ENCODE data around the gene TEX36. TPM values are rescaled to one million over a fixed set of nuclear protein-coding genes. Genes with fewer than 3 reads are reported as not detected.

Gene TEX36
- total RNA-seq, 1 experiment from 2014 or later, result 0.25 TPM

GRCh38 chr10:125693524-125693847 lies 10.5 kb upstream of the TEX36 start:
- CTCF ChIA-PET, result no interaction called here
- H3K36me3 ChIP-seq (ENCODE audit: control insufficient read depth in 1 of 2, insufficient read depth in 2 of 2, low read length in 2 of 2), result no peaks in the 10 kb centered on the region
- no peaks in the 10 kb centered on the region for H3K9me2 ChIP-seq (ENCODE audit: insufficient read depth)
- no peaks in the 10 kb centered on the region for H3K79me2 ChIP-seq (ENCODE audit: insufficient read depth, low read length)
- DNase-seq (ENCODE audit: low read depth, low spot score) (no peak), ATAC-seq (no peak)
- no peaks in the 10 kb centered on the region for H4K20me1 ChIP-seq (ENCODE audit: insufficient read depth)
- POLR2A ChIA-PET, result no interaction called here
- H3K9me3 ChIP-seq (ENCODE audit: control insufficient read depth in 1 of 2, insufficient read depth in 1 of 2, low read depth in 1 of 2, low read length in 2 of 2), result no peaks in the 10 kb centered on the region
- no peak overlapping the region for H3K4me3 ChIP-seq (replicated peaks in 1 of 2; ENCODE audit: low read depth in 1 of 2, low read length in 2 of 2)
- BruUV-seq (replicated peaks), result no TSS peak
- H3K27ac ChIP-seq (ENCODE audit: low read depth, low read length), result no peak overlapping the region
- no peaks in the 10 kb centered on the region for H3K4me1 ChIP-seq (ENCODE audit: control insufficient read depth in 1 of 2, insufficient read depth in 2 of 2, low read length in 2 of 2)
- TF ChIP-seq EZH2phosphoT487 (IDR thresholded peaks at IDR 0.05; ENCODE audit: borderline replicate concordance) (no peak), SIN3A (IDR thresholded peaks at IDR 0.05; ENCODE audit: low read depth) (no peak), JUND (IDR thresholded peaks at IDR 0.05) (no peak), TCF7L2 (IDR thresholded peaks at IDR 0.05; ENCODE audit: borderline replicate concordance, extremely low read depth, insufficient read depth, insufficient read length) (no peak), MAX (IDR thresholded peaks at IDR 0.05) (no peak), ZFX (IDR thresholded peaks at IDR 0.05) (no peak), CEBPB (IDR thresholded peaks at IDR 0.05; ENCODE audit: low read depth) (no peak), RAD21 (IDR thresholded peaks at IDR 0.05; ENCODE audit: low read depth) (no peak)
- intact Hi-C loops (cut with micrococcal nuclease), result no loop called here
- H3K4me2 ChIP-seq (ENCODE audit: low read length), result no peak overlapping the region
- H2AFZ ChIP-seq (ENCODE audit: low read depth, low read length, poor library complexity, severe bottlenecking), result no peak overlapping the region
- RAD21 ChIA-PET (ENCODE audit: low non-redundant PET in 1 of 2, low total read pairs in 2 of 2, uncharacterized antibody in 2 of 2, unreplicated experiment in 2 of 2), result no interaction called here
- no peak overlapping the region for H3K9ac ChIP-seq (ENCODE audit: low read length)
- 0 out of 2 replicates have a peak, but pooled peaks cover 9% of the 10 kb centered on the region for H3K27me3 ChIP-seq (ENCODE audit: insufficient read depth, low read length)

- no peaks in the 10 kb centered on the region for H3K79me2 ChIP-seq (ENCODE audit: insufficient read depth, low read length)
- H2AFZ ChIP-seq (ENCODE audit: low read depth, low read length, poor library complexity, severe bottlenecking), result no peak overlapping the region
- intact Hi-C loops (cut with micrococcal nuclease), result no loop called here
- H3K4me3 ChIP-seq (replicated peaks in 1 of 2; ENCODE audit: low read depth in 1 of 2, low read length in 2 of 2), result no peak overlapping the region
- H3K27me3 ChIP-seq (ENCODE audit: insufficient read depth, low read length), result 0 out of 2 replicates have a peak, but pooled peaks cover 9% of the 10 kb centered on the region
- POLR2A ChIA-PET, result no interaction called here
- ATAC-seq (no peak), DNase-seq (ENCODE audit: low read depth, low spot score) (no peak)
- no peaks in the 10 kb centered on the region for H3K9me2 ChIP-seq (ENCODE audit: insufficient read depth)
- no peaks in the 10 kb centered on the region for H3K9me3 ChIP-seq (ENCODE audit: control insufficient read depth in 1 of 2, insufficient read depth in 1 of 2, low read depth in 1 of 2, low read length in 2 of 2)
- H3K27ac ChIP-seq (ENCODE audit: low read depth, low read length), result no peak overlapping the region
- no peak overlapping the region for H3K4me2 ChIP-seq (ENCODE audit: low read length)
- BruUV-seq (replicated peaks), result no TSS peak
- no peaks in the 10 kb centered on the region for H4K20me1 ChIP-seq (ENCODE audit: insufficient read depth)
- H3K4me1 ChIP-seq (ENCODE audit: control insufficient read depth in 1 of 2, insufficient read depth in 2 of 2, low read length in 2 of 2), result no peaks in the 10 kb centered on the region
- no peaks in the 10 kb centered on the region for H3K36me3 ChIP-seq (ENCODE audit: control insufficient read depth in 1 of 2, insufficient read depth in 2 of 2, low read length in 2 of 2)
- RAD21 ChIA-PET (ENCODE audit: low non-redundant PET in 1 of 2, low total read pairs in 2 of 2, uncharacterized antibody in 2 of 2, unreplicated experiment in 2 of 2), result no interaction called here
- CTCF ChIA-PET, result no interaction called here
- H3K9ac ChIP-seq (ENCODE audit: low read length), result no peak overlapping the region
- TF ChIP-seq SRF (IDR thresholded peaks at IDR 0.05; ENCODE audit: low read depth) (no peak), EZH2 (IDR thresholded peaks at IDR 0.05) (no peak), ATF3 (IDR thresholded peaks at IDR 0.05) (no peak), RAD21 (IDR thresholded peaks at IDR 0.05; ENCODE audit: low read depth) (no peak), TCF7L2 (IDR thresholded peaks at IDR 0.05; ENCODE audit: borderline replicate concordance, extremely low read depth, insufficient read depth, insufficient read length) (no peak), CEBPB (IDR thresholded peaks at IDR 0.05; ENCODE audit: low read depth) (no peak), CTCF (IDR thresholded peaks at IDR 0.05 in 2 of 3, conservative IDR thresholded peaks at IDR 0.05 in 1 of 3; ENCODE audit: borderline replicate concordance in 1 of 3, insufficient read depth in 1 of 3, low read depth in 2 of 3, low read length in 2 of 3) (no peak), SIN3A (IDR thresholded peaks at IDR 0.05; ENCODE audit: low read depth) (no peak), EZH2phosphoT487 (IDR thresholded peaks at IDR 0.05; ENCODE audit: borderline replicate concordance) (no peak), CBX3 (IDR thresholded peaks at IDR 0.05; ENCODE audit: low read depth) (no peak), FOSL1 (IDR thresholded peaks at IDR 0.05; ENCODE audit: low read depth) (no peak), ZFX (IDR thresholded peaks at IDR 0.05) (no peak), POLR2AphosphoS5 (IDR thresholded peaks at IDR 0.05; ENCODE audit: low read depth, low read length) (no peak)
These were observed 9.9 kb upstream of the TEX36 start for GRCh38 chr10:125692601-125693523.

Data from HCT116 (cell line).